A549 (cell line): ENCODE data around the gene ULBP1. TPM values are rescaled to one million over a fixed set of nuclear protein-coding genes. Genes with fewer than 3 reads are reported as not detected.

Experiments
- ATAC-seq, 2 experiments: fragments of 200-7000 bp in 1 of 2; fragments of >200 bp in 1 of 2; cut with Nextera tagmentation in 1 of 2; cut with Tn5 transposase in 1 of 2; 3 replicates each; pipeline versions ENCODE4 v1.8.0 to v1.9.1; 2018 to 2020; ENCODE audit warnings: mild to moderate bottlenecking in 1 of 2, moderate library complexity in 1 of 2
- CTCF ChIA-PET: fragments of 300-600 bp; sonication (Branson Sonifier 250); formaldehyde crosslinking; extraction: SDS; loops from one replicate; lab custom pipeline; 2021; ENCODE audit warnings: antibody characterized with exemption, inconsistent platforms; lab: Yijun Ruan, JAX
- POLR2A ChIA-PET: fragments of 350-600 bp; formaldehyde crosslinking; extraction: SDS; loops from one replicate; lab custom pipeline; 2021; ENCODE audit warnings: antibody characterized with exemption, inconsistent platforms; lab: Yijun Ruan, JAX
- DNase-seq, 2 experiments: peaks; one replicate each; pipeline versions ENCODE4 v3.0.0 to v3.0.0-alpha.2; 2011 to 2016; ENCODE audit warnings: low read depth in 1 of 2, low spot score in 1 of 2
- FAIRE-seq: peaks from 2 replicates; lab custom pipeline; 2011; peaks lifted over from hg19 to GRCh38; lab: Jason Lieb, UNC
- H3K27ac ChIP-seq, 2 experiments: fragments of >200 bp; sonication (Bioruptor Twin); formaldehyde crosslinking; 3 replicates each; pipeline ENCODE4 v1.5.1; 2016 to 2017
- H3K4me1 ChIP-seq: fragments of >200 bp; sonication (Bioruptor Twin); formaldehyde crosslinking; 3 replicates; pipeline ENCODE4 v1.6.1; 2016
- H3K4me2 ChIP-seq: fragments of >200 bp; sonication (Bioruptor Twin); formaldehyde crosslinking; 3 replicates; pipeline ENCODE4 v1.6.1; 2016
- H3K4me3 ChIP-seq: fragments of >200 bp; sonication (Bioruptor Twin); formaldehyde crosslinking; 3 replicates; pipeline ENCODE4 v1.5.1; 2016
- H3K9me3 ChIP-seq: fragments of >200 bp; sonication (Bioruptor Twin); formaldehyde crosslinking; 3 replicates; pipeline ENCODE4 v1.6.1; 2016
- BHLHE40 ChIP-seq: IDR thresholded peaks from 2 replicates; pipeline ENCODE4 v1.6.1; 2012; ENCODE audit warnings: low read depth, low read length, inconsistent platforms
- CBX2 ChIP-seq: fragments of 200-600 bp; sonication (generic); IDR thresholded peaks from 2 replicates; pipeline ENCODE4 v1.6.1; 2016; ENCODE audit warnings: low read depth, mild to moderate bottlenecking, borderline replicate concordance
- CEBPB ChIP-seq, 2 experiments: fragments of >200 bp in 1 of 2; sonication (Bioruptor Twin) in 1 of 2; formaldehyde crosslinking in 1 of 2; IDR thresholded peaks; 2 replicates each; pipeline ENCODE4 v1.6.1; 2012 to 2016
- CHD4 ChIP-seq: fragments of 200-600 bp; sonication (generic); IDR thresholded peaks from 2 replicates; pipeline ENCODE4 v1.6.1; 2016; ENCODE audit warnings: antibody characterized with exemption, mild to moderate bottlenecking, borderline replicate concordance
- EHF ChIP-seq: fragments of 250-450 bp; sonication (Bioruptor Pico); IDR thresholded peaks from 2 replicates; pipeline ENCODE4 v1.5.0; 2020; ENCODE audit warnings: mild to moderate bottlenecking
- EP300 ChIP-seq, 2 experiments: fragments of >200 bp; sonication (Bioruptor Twin); formaldehyde crosslinking; IDR thresholded peaks; 2 replicates in 1 of 2; 3 replicates in 1 of 2; pipeline ENCODE4 v1.6.1; 2016 to 2017
- HOXA7 ChIP-seq: fragments of 250-450 bp; sonication (Bioruptor Pico); IDR thresholded peaks from 2 replicates; pipeline ENCODE4 v1.5.0; 2020; ENCODE audit warnings: mild to moderate bottlenecking, moderate library complexity
- JUN ChIP-seq, 2 experiments: fragments of >200 bp; sonication (Bioruptor Twin); formaldehyde crosslinking; IDR thresholded peaks; 2 replicates in 1 of 2; 3 replicates in 1 of 2; pipeline ENCODE4 v1.6.1; 2016 to 2017
- JUNB ChIP-seq: fragments of >200 bp; sonication (Bioruptor Twin); formaldehyde crosslinking; IDR thresholded peaks from 2 replicates; pipeline ENCODE4 v1.6.1; 2016
- NFE2L2 ChIP-seq: fragments of 150-350 bp; conservative IDR thresholded peaks from 2 replicates; pipeline ENCODE4 v1.6.1; 2014; ENCODE audit warnings: low read length
- POLR2AphosphoS2 ChIP-seq: conservative IDR thresholded peaks from 2 replicates; pipeline ENCODE4 v1.6.1; 2012; ENCODE audit warnings: low read length, improper control_type of control experiment, inconsistent platforms
- RAD21 ChIP-seq, 2 experiments: fragments of >200 bp in 1 of 2; sonication (Bioruptor Twin) in 1 of 2; formaldehyde crosslinking in 1 of 2; IDR thresholded peaks in 1 of 2; conservative IDR thresholded peaks in 1 of 2; 2 replicates in 1 of 2; 3 replicates in 1 of 2; pipeline ENCODE4 v1.6.1; 2012 to 2018; ENCODE audit warnings: inconsistent platforms in 1 of 2
- RARB ChIP-seq: fragments of 250-450 bp; sonication (Bioruptor Pico); IDR thresholded peaks from 2 replicates; pipeline ENCODE4 v1.8.0; 2021; ENCODE audit warnings: mild to moderate bottlenecking, moderate library complexity
- RCOR1 ChIP-seq: fragments of 150-350 bp; IDR thresholded peaks from 2 replicates; pipeline ENCODE4 v1.6.1; 2014; ENCODE audit warnings: antibody characterized with exemption, low read length, low read depth
- RFX5 ChIP-seq: fragments of 450-650 bp; IDR thresholded peaks from 2 replicates; pipeline ENCODE4 v1.7.1; 2014; ENCODE audit warnings: antibody characterized with exemption, mild to moderate bottlenecking, moderate library complexity
- RNF2 ChIP-seq: fragments of 200-600 bp; sonication (generic); IDR thresholded peaks from 2 replicates; pipeline ENCODE4 v1.6.1; 2016; ENCODE audit warnings: low read depth, mild to moderate bottlenecking, antibody characterized with exemption, moderate library complexity, borderline replicate concordance
- SMC3 ChIP-seq: fragments of >200 bp; sonication (Bioruptor Twin); formaldehyde crosslinking; IDR thresholded peaks from 3 replicates; pipeline ENCODE4 v1.6.1; 2018; ENCODE audit warnings: inconsistent platforms
- TFCP2L1 ChIP-seq: fragments of 250-450 bp; sonication (Bioruptor Pico); IDR thresholded peaks from 2 replicates; pipeline ENCODE4 v1.5.0; 2021; ENCODE audit warnings: mild to moderate bottlenecking
- WGBS: methylation state at CpG from one replicate; pipeline ENCODE4 v1.1.6; 2017; ENCODE audit errors: missing lambda C conversion rate; 5-methylcytosine and 5-hydroxymethylcytosine counted together
- polyA plus RNA-seq, 4 experiments: library from polyadenylated mRNA; depleted of rRNA in 3 of 4; stranded (reverse); fragments of >200 nt; fragmentation: RNase III in 1 of 4; extraction: RNeasy Plus Mini Kit Qiagen cat#74134 plus additional on column Dnase treatment in 1 of 4; gene quantifications; 2 replicates in 3 of 4; 3 replicates in 1 of 4; pipeline ENCODE4 v1.2.3, GENCODE V29; 2011 to 2017
- TF ChIP-seq, protein P1 (sequence below): fragments of >200 bp; sonication (Bioruptor Twin); formaldehyde crosslinking; IDR thresholded peaks from 3 replicates; pipeline ENCODE4 v1.6.1; 2016

ULBP1 gene
- polyA plus RNA-seq, 2 of the 4 experiments (the other 2 are of a cell fraction), result 0.89 to 6.6 TPM

DNA sequence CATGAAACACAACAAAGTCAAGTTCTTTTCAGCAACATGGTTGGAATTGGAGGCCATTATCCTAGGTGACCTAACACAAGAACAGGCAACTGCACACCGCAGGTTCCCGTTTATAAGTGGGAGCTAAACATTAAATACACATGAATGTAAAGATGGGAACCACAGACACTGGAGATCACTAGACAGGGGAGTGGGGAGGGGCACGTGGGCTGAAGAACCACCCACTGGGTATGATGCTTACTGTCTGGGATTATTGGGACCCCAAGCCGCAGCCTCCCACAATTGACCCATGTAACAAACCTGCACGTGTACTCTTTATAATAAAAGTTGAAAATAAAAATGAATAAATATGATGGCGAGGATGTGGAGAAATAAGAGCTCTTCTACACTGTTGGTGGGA lies 32.2 kb upstream of the ULBP1 start:
- FAIRE-seq (no peak), DNase-seq (no peak), ATAC-seq (no peak)
- ChIA-PET CTCF (interaction anchor here (1.0 to 2.1 kb wide), 2 partner anchors 85 to 98 kb away, joined by 4 read pairs; no protein-coding TSS in a partner anchor), POLR2A (no interaction called here)
- Histone ChIP-seq H3K4me1 (no peaks in the 10 kb centered on the region), H3K27ac (no peak overlapping the region), H3K4me2 (no peak overlapping the region), H3K9me3 (no peaks in the 10 kb centered on the region), H3K4me3 (no peak overlapping the region)
- no peak for TF ChIP-seq RNF2
- WGBS, result 52% methylated on average over 6 of the region's 6 CpGs

DNA sequence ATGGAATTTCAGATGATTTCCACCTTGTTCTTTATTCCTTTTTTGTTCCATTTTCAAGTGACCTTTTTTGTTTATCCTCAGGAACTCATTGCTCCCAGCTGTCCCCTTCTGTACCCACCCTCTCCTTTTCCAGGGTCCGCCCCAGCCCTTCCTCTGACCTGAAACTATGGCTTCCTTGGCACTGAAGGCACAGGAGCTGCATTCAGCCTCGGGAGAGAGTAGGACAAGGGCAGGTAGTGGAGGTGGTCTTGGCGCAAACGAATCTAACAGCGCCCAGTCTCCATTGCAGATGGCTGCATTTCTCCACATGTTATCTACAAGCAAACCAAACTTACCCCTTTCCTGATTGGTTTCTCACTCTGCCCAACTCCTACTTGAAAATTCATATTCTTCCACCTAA lies 30.7 kb upstream of the ULBP1 start:
- ATAC-seq (no peak), DNase-seq (no peak), FAIRE-seq (no peak)
- ChIA-PET CTCF (interaction anchor here (1.4 to 2.1 kb wide), 2 partner anchors 84 to 100 kb away, joined by 4 to 7 read pairs; no protein-coding TSS in a partner anchor), POLR2A (no interaction called here)
- Histone ChIP-seq H3K9me3 (no peaks in the 10 kb centered on the region), H3K27ac (no peak overlapping the region), H3K4me1 (no peaks in the 10 kb centered on the region), H3K4me3 (no peak overlapping the region), H3K4me2 (no peak overlapping the region)
- no peak for TF ChIP-seq JUN (IDR thresholded peaks at IDR 0.05)
- no peak for TF ChIP-seq EP300 (IDR thresholded peaks at IDR 0.05)
- no peak for TF ChIP-seq CBX2
- no peak for TF ChIP-seq EHF
- no peak for TF ChIP-seq HOXA7 (CRISPR knock-in tag)
- 54% methylated on average over 5 of the region's 5 CpGs for WGBS

DNA sequence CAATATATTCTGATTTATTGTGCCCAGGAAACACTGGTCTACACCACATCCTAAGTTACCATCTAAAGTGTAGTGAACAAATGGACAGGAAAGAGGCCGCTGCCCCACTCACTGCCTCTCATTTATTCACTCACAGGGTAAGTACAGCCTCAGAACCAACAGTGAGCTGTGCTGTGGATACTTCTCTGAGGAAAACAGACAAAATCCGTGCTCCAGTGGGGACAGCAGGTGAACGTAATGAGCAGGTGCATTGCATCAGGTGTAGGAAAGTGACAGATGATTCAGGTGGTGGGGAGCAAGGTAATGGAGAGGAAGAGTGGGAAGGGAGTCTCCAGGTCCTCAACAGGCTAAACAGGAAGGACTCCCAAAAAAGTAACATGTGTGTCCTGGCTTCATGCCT lies 30.3 kb upstream of the ULBP1 start:
- WGBS, result 31% methylated on average over 3 of the region's 3 CpGs
- ATAC-seq, result no peak
- ChIA-PET POLR2A (no interaction called here), CTCF (interaction anchor here (1.4 to 2.1 kb wide), 2 partner anchors 84 to 100 kb away, joined by 4 to 7 read pairs; no protein-coding TSS in a partner anchor)
- no peak for TF ChIP-seq JUN (IDR thresholded peaks at IDR 0.05)
- TF ChIP-seq RAD21 (conservative IDR thresholded peaks at IDR 0.05 in 1 of 2, IDR thresholded peaks at IDR 0.05 in 1 of 2), result no peak
- TF ChIP-seq SMC3, result no peak
- no peak for TF ChIP-seq POLR2AphosphoS2
- no peak for TF ChIP-seq CEBPB (IDR thresholded peaks at IDR 0.05)
- no peak for TF ChIP-seq CBX2
- no peak for TF ChIP-seq TFCP2L1 (CRISPR knock-in tag)
- no peak for TF ChIP-seq CHD4
- no peak for TF ChIP-seq NFE2L2
- no peak for TF ChIP-seq RCOR1
- TF ChIP-seq JUNB, result no peak
- no peak for TF ChIP-seq RARB (CRISPR knock-in tag)
- no peak for TF ChIP-seq BHLHE40
- TF ChIP-seq, protein P1, sequence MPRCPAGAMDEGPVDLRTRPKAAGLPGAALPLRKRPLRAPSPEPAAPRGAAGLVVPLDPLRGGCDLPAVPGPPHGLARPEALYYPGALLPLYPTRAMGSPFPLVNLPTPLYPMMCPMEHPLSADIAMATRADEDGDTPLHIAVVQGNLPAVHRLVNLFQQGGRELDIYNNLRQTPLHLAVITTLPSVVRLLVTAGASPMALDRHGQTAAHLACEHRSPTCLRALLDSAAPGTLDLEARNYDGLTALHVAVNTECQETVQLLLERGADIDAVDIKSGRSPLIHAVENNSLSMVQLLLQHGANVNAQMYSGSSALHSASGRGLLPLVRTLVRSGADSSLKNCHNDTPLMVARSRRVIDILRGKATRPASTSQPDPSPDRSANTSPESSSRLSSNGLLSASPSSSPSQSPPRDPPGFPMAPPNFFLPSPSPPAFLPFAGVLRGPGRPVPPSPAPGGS, result no peak
- no peak for TF ChIP-seq RFX5
- no peak overlapping the region for H3K4me2 ChIP-seq
- no peak for FAIRE-seq
- H3K9me3 ChIP-seq, result no peaks in the 10 kb centered on the region
- no peak overlapping the region for H3K27ac ChIP-seq
- no peak for DNase-seq
- no peak overlapping the region for H3K4me3 ChIP-seq
- H3K4me1 ChIP-seq, result no peaks in the 10 kb centered on the region; the same call in 2 of the 3 replicates
